ENCODE results near the gene AFF4.

The AFF4 gene

GRCh38 chr5:132825834-132826391, 137.5 kb downstream of the AFF4 start:
- DNase-seq: no peak

All from SIG-M5 (cell line).